GM12865 (cell line): Measurements from ENCODE around the gene SREBF1.

ENCODE experiments used
- DNase-seq: peaks from one replicate; pipeline ENCODE4 v3.0.0; 2010; ENCODE audit warnings: low read depth
- H3K4me3 ChIP-seq: 2 replicates; pipeline ENCODE4 v1.5.1; 2011; ENCODE audit warnings: mild to moderate bottlenecking, low read depth, low read length, control low read depth
- CTCF ChIP-seq: IDR thresholded peaks from 2 replicates; pipeline ENCODE4 v1.5.1; 2011; ENCODE audit warnings: low read length, control low read depth, low read depth, inconsistent platforms; ENCODE audit not compliant: insufficient read depth; ENCODE audit errors: missing control alignments

Gene SREBF1

DNA sequence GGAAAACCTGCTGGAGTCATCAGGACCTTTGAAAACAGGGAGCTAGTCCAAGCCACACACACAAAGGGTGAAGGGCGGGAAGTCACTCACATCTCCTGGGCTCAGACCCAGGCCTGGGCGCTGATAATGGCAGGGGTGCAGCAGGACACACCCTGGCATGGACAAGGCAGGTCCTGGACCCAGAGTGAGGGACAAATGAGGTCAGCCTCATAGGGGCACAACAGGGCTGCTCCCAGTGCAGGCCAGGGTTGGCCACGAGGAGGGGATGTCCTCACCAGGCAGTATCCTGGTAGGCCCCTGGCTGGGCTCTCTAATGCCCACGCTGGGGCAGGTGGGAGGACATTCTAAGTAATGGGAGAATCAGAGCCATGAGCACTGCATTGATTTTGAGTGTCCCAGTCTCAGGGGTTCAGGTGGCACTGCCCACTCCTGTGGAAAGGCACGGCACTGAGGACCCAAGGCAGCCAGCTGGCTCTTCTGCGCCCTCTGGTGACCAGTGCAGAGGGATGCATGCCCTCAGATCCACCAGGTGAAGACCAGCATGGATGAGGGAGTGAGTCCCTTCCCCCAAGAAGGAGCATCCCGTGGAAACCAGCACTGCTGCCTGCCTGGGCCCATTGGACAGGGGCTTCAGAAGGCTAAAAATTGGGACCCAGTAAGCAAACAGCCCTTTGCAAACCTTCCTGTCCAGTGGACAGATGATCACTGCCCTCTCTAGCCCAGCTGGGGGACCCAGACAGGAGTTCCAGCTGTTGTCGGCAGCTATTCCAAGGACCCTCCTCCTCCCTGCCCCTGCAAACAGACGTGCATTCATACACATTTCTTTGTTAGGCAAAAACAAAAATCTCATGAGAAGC lies 23.4 kb upstream of the SREBF1 start:
- peak; percentile 69 for DNase-seq
- peak; percentile 99 for TF ChIP-seq CTCF
- H3K4me3 ChIP-seq = no peak overlapping the region

- no peak for TF ChIP-seq CTCF
- H3K4me3 ChIP-seq = no peak overlapping the region
- DNase-seq = no peak
Observed at GRCh38 chr17:17857496-17857895, 20.7 kb upstream of the SREBF1 start.

DNA sequence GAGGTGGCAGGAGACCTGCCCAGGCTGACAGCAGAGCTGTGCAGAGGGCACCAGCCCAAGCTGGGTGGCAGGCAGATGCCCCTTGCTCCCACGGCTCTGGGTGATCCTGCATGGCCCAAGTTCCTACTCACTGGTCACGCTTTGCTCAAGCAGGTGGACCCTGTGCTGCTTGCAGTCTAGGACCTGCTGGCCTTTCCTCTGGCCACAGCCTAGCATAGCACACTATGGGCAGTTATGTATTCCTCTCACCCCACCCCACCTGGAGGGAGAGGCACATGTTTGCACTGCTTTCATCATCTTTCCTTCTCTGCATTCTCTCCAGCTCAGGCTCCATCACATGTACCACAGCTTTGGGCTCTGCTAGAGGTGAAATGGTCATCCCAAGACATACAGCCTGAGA lies 19.6 kb upstream of the SREBF1 start:
- H3K4me3 ChIP-seq = no peak overlapping the region
- DNase-seq = no peak
- TF ChIP-seq CTCF = no peak

DNA sequence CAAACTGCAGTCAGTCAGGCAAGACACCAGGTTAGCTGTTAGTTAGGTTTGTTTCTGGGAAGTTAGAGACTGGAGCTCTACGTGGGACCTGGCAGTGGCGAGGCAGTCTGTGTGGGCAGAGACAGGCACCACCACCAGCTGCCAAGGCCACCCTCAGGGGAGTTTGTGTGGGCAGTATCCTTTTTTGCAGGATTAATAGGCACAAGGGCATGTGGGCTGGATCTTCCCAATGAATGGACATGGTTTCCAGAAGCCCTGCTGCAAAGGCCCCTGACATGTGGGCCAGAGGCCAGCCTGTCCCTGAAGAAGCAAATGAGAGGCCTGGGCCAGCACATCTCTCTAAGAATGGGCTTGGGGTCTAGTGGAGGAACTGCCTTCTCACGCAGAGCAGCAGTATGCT lies 19.2 kb upstream of the SREBF1 start:
- DNase-seq = no peak
- H3K4me3 ChIP-seq = no peak overlapping the region
- TF ChIP-seq CTCF = no peak

GRCh38 chr17:17853811-17854447 lies 17.1 kb upstream of the SREBF1 start:
- H3K4me3 ChIP-seq = no peak overlapping the region
- peak; percentile 43 for DNase-seq
- TF ChIP-seq CTCF = no peak

DNA sequence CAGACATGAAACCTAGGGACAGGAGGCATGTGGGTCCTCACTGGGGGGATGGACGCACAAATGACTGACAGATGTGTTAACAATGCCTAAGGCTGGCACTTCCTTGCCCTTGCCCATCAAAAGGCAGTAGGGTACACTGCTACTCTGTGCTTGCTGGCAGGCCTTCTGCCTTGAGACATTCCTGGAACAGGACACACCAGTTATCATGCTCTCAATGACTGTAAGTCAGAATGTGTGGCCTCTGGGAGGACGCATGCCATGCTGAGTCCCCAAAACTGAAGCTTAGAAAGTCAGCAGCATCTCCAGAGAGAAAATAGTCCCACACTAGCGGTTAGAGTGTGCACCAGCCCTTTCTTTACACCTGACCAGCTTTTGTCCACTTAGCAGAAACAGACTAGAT lies 16.1 kb upstream of the SREBF1 start:
- no peak for DNase-seq
- no peak overlapping the region for H3K4me3 ChIP-seq
- no peak for TF ChIP-seq CTCF
